Neural crest cell (in vitro differentiated cells): ENCODE results near the gene LONP1. TPM values are rescaled to one million over a fixed set of nuclear protein-coding genes. Genes with fewer than 3 reads are reported as not detected.

Source experiments
- DNase-seq: peaks from one replicate; pipeline ENCODE4 v3.0.0; 2021; ENCODE audit warnings: low read depth, mixed read lengths, low spot score
- H3K27ac Mint-ChIP-seq: one replicate; pipeline ENCODE4 v1.8.0; 2021; ENCODE audit warnings: mild to moderate bottlenecking, mixed read lengths; ENCODE audit not compliant: unreplicated experiment
- H3K27me3 Mint-ChIP-seq: 2 replicates; pipeline ENCODE4 v1.8.0; 2021; ENCODE audit warnings: low read depth, mild to moderate bottlenecking, mixed read lengths
- H3K36me3 Mint-ChIP-seq: 2 replicates; pipeline ENCODE4 v1.8.0; 2021; ENCODE audit warnings: low read depth, mild to moderate bottlenecking, mixed read lengths
- H3K4me1 Mint-ChIP-seq: 2 replicates; pipeline ENCODE4 v1.8.0; 2021; ENCODE audit warnings: mixed read lengths
- H3K4me3 Mint-ChIP-seq: one replicate; pipeline ENCODE4 v1.8.0; 2021; ENCODE audit warnings: mild to moderate bottlenecking, mixed read lengths
- H3K9me3 Mint-ChIP-seq: 2 replicates; pipeline ENCODE4 v1.8.0; 2021; ENCODE audit warnings: mixed read lengths
- CTCF ChIP-seq: fragments of 200-600 bp; sonication (generic); conservative IDR thresholded peaks from 2 replicates; pipeline ENCODE4 v1.5.0; 2021; ENCODE audit warnings: antibody characterized with exemption, mild to moderate bottlenecking
- total RNA-seq: library from RNA; stranded (reverse); gene quantifications from 2 replicates; pipeline ENCODE4 v1.2.1, GENCODE V29; 2021

The LONP1 gene
- total RNA-seq, 1 donor from 2014 or later, result 93.2 TPM

DNA sequence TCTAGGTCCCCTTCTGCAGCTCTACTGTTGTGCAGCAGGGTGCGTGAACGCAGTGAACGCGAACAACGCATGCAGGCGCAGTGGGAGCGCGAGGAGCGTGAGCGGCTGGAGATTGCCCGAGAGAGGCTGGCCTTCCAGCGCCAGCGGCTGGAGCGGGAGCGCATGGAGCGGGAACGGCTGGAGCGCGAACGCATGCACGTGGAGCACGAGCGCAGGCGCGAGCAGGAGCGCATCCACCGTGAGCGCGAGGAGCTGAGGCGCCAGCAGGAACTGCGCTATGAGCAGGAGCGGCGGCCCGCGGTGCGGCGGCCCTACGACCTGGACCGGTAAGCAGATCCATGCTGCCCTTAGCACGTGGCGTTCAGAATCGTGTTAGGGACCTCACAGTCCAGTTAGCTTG lies 58.5 kb downstream of the LONP1 start:
- Mint-ChIP-seq H3K36me3 (peaks cover 32% of the 10 kb centered on the region), H3K4me1 (no peaks in the 10 kb centered on the region)

DNA sequence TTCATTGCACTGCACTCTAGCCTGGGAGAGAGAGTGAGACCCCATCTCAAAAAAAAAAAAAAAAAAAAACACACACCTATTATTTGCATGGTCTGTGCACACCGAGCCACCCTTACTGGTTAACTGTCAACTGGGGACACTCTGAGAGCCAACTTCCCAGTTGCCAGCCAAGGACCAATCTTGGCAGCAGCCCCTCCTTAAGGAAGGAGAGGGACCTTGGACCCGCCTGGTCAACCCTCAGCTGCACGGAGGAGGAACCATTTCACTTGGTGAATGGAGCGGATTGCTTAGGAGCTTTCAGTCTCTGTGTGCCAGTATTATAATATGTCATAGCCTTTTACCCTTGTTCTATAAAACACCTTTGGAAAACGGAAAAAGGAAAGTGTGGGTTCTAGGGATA lies 64.5 kb downstream of the LONP1 start:
- Mint-ChIP-seq H3K9me3 (no peaks in the 10 kb centered on the region), H3K36me3 (peaks cover 33% of the 10 kb centered on the region), H3K27ac (no peak overlapping the region), H3K4me1 (no peaks in the 10 kb centered on the region), H3K4me3 (no peak overlapping the region), H3K27me3 (no peaks in the 10 kb centered on the region)
- no peak for TF ChIP-seq CTCF
- DNase-seq, result no peak

More for the DNA sequence above, 58.5 kb downstream of the LONP1 start:
- TF ChIP-seq CTCF, result no peak
- no peak for DNase-seq
- Mint-ChIP-seq H3K27me3 (no peaks in the 10 kb centered on the region), H3K27ac (no peak overlapping the region), H3K9me3 (no peaks in the 10 kb centered on the region), H3K4me3 (no peak overlapping the region)

DNA sequence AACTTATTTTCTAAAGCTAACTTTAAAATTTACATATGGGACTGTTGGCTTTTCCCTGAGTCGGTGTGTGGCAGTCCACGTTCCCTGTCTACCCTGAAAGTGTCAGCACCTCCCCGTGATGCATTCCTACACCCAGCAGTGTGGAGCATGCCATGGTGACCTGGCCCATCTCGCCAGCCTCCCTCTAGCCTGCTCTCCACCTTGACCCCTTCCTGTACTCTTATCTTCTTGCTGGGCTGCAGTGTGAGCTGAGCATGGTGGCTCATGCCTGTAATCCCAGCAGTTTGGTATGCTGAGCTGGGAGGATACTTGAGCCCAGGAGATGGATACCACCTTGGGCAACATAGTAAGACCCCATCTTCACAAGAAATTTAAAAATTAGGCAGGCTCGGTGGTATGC lies 65.0 kb downstream of the LONP1 start:
- Mint-ChIP-seq H3K36me3 (peaks cover 35% of the 10 kb centered on the region), H3K27ac (no peak overlapping the region)

DNA sequence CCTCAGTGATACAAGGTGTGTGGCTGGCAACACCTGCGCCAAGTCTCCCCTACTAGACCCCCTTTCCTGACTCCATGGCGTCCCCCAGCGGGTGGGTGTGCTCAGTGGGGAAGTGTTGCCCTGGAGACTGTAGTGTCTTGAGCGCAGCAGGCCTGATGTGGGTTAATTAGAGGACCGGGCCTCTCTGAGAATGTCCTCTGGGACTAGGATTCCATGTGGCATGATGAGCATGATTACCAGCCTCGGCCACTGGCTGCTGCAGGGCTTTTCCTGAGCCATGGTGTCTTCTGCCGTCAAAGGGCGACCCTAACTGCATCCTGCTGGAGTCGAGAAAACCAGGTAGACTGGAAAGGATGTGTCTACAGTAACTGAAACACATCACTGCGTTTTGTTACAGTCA lies 67.7 kb downstream of the LONP1 start:
- DNase-seq, result no peak
- H3K4me1 Mint-ChIP-seq, result no peaks in the 10 kb centered on the region
- no peaks in the 10 kb centered on the region for H3K9me3 Mint-ChIP-seq
- peaks cover 31% of the 10 kb centered on the region for H3K36me3 Mint-ChIP-seq
- TF ChIP-seq CTCF, result no peak
- no peaks in the 10 kb centered on the region for H3K27me3 Mint-ChIP-seq
- H3K4me3 Mint-ChIP-seq, result no peak overlapping the region
- H3K27ac Mint-ChIP-seq, result no peak overlapping the region

More for the DNA sequence above, 65.0 kb downstream of the LONP1 start:
- no peak for DNase-seq
- Mint-ChIP-seq H3K27me3 (no peaks in the 10 kb centered on the region), H3K9me3 (no peaks in the 10 kb centered on the region), H3K4me1 (no peaks in the 10 kb centered on the region), H3K4me3 (no peak overlapping the region)
- no peak for TF ChIP-seq CTCF

- Mint-ChIP-seq H3K4me3 (no peak overlapping the region), H3K36me3 (peaks cover 36% of the 10 kb centered on the region), H3K27ac (no peak overlapping the region), H3K4me1 (no peaks in the 10 kb centered on the region), H3K9me3 (no peaks in the 10 kb centered on the region), H3K27me3 (no peaks in the 10 kb centered on the region)
- no peak for DNase-seq
- no peak for TF ChIP-seq CTCF
These were observed 68.6 kb downstream of the LONP1 start for GRCh38 chr19:5651361-5651760.

DNA sequence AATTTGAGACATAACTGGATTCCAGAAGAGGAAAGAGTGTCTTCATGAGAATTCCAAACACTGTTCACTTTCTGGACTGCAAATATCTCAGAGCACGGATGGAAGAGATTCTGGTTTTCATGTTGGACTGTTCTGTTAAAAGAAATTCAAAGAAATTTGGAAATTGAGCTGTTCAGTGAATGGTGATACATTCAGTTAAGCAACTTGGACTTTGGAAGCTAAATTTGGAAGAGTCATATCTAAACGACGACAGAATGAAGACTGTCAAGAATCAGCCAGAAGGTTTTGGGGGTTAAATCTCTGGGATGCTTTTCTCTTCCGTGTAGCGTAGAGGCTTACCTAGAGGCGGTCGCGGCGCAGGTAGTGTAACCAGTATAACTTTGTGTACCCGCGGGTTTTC lies 71.5 kb downstream of the LONP1 start:
- Mint-ChIP-seq H3K9me3 (no peaks in the 10 kb centered on the region), H3K4me1 (peaks cover 3% of the 10 kb centered on the region), H3K36me3 (peaks cover 30% of the 10 kb centered on the region), H3K27ac (no peak overlapping the region), H3K4me3 (no peak overlapping the region), H3K27me3 (no peaks in the 10 kb centered on the region)
- no peak for DNase-seq
- no peak for TF ChIP-seq CTCF
